ENCODE measurements around the gene SSX7. TPM values are rescaled to one million over a fixed set of nuclear protein-coding genes. Genes with fewer than 3 reads are reported as not detected.
"Not testable (repeated sequence)": the region's sequence is repeated elsewhere in the genome, so short reads cannot be mapped to it uniquely, and the experiment has no call there.

Gene SSX7, protein sequence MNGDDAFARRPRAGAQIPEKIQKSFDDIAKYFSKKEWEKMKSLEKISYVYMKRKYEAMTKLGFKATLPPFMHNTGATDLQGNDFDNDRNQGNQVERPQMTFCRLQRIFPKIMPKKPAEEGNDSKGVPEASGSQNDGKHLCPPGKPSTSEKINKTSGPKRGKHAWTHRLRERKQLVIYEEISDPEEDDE
- total RNA-seq: not detected

DNA sequence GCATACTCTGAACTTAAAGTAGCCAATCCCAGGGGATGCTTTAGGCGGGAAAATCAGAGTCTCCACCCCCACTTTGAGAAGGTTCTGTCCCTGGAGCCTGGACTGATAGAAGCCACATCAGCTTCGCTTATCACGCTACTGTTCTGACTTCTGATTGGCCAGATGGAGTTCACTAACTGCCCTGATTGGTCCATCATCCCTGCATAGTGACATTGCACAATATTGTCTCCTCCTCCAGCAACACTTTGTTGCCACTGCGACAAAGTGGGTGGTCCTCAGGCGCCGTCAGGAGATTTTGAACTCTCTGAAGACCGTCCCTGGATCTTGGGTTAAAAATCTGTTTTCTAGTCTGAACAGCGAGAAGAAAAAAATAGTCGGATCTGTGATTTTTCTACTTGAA is at the start of gene SSX7:
TSS of gene SSX7 (minus strand) at position 101 of the 400 bp plus-strand sequence. CDS start 1,428 bp downstream, outside the sequence.
- H3K4me3 ChIP-seq (replicated peaks in 1 of 3); intact Hi-C loops (cut with DNase I): not testable (repeated sequence)
- 90 to 93% methylated on average over 5 to 9 of the region's 9 CpGs for WGBS, 2 donors

GRCh38 chrX:52692034-52692433 is 37.3 kb upstream of the SSX7 start:
- H3K27ac ChIP-seq; DNase-seq; H3K27me3 ChIP-seq; H3K9me3 ChIP-seq; H3K4me3 ChIP-seq (replicated peaks in 1 of 3); H3K36me3 ChIP-seq; intact Hi-C loops (cut with DNase I); H3K4me1 ChIP-seq: not testable (repeated sequence)
- no CpG with 5 or more reads among the region's 4 CpGs for WGBS, 2 donors

More for the DNA sequence above, at the start of gene SSX7:
- H3K4me1 ChIP-seq, H3K9me3 ChIP-seq, H3K27ac ChIP-seq, DNase-seq, H3K27me3 ChIP-seq, H3K36me3 ChIP-seq: not testable (repeated sequence)

DNA sequence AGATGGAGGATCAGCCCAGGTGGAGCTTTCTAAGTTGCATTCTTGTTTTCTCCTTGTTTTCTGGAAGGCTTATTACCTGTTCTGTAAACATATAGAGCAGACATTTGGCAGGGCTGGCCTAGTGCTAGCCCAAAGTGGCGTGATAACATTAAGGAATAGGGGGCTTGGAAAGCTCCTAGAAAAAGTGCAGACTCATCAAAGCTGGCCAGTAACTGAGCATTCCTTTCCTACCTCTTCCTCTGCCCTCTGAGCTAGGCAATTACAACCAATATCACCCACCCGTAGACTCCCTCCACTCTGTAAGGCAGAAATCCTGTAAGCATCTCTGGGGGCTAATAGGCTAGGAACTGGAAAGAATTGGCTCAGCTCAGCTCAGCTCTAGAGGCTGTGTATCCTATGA is 7.5 kb upstream of the SSX7 start:
- H3K4me1 ChIP-seq; H3K9me3 ChIP-seq; H3K36me3 ChIP-seq; DNase-seq; H3K27ac ChIP-seq; H3K27me3 ChIP-seq; H3K4me3 ChIP-seq (replicated peaks in 1 of 3); intact Hi-C loops (cut with DNase I): not testable (repeated sequence)
- WGBS, 2 donors: 83 to 100% methylated on average over 2 of the region's 2 CpGs

DNA sequence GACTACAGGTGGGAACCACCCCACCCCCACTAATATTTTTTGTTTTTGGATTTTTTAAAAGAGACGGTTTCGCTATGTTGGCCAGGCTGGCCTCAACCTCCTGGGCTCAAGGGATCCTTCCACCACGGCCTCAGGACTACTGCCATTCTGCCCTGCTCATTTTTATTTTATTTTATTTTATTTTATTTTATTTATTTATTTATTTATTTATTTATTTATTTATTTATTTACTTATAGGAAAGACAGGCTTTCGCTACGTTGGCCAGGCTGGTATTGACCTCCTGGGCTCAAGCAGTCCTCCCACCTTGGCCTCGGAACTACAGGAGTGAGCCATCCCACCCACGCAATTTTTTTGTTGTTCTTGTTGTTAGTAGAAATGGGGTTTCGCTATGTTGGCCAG is 775 bp upstream of the SSX7 start:
- intact Hi-C loops (cut with DNase I); H3K4me1 ChIP-seq; DNase-seq; H3K27ac ChIP-seq; H3K36me3 ChIP-seq; H3K9me3 ChIP-seq; H3K4me3 ChIP-seq (replicated peaks in 1 of 3); H3K27me3 ChIP-seq: not testable (repeated sequence)
- WGBS, 2 donors: 96 to 98% methylated on average over 8 of the region's 8 CpGs

DNA sequence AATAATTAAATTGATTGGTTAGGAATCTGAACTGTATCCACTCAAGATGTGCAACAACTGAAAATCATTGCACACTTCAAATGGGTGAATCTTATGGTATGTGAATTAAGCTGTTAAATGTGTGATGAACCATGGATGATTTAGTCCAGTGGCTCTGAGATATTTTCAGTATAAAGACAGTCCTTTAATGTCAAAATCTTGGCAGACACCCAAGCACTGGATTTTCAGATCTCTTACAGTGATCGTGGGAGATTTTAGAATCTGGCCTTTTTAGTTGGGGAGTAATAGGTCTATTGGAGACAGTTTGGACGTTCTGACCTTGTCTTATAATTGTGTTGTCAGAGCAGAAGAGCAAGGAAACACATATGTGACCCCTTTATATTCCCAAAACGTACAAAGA is 4.0 kb downstream of the SSX7 start:
- intact Hi-C loops (cut with DNase I); H3K36me3 ChIP-seq; H3K9me3 ChIP-seq; H3K4me1 ChIP-seq; H3K4me3 ChIP-seq (replicated peaks in 1 of 3); H3K27me3 ChIP-seq: not testable (repeated sequence)
- peak; percentile 6 to 8 for DNase-seq
- peak overlapping the region in 2 of 3 donors; percentile 38 for H3K27ac ChIP-seq
- WGBS, 2 donors: 20 to 49% methylated on average over 3 of the region's 3 CpGs

DNA sequence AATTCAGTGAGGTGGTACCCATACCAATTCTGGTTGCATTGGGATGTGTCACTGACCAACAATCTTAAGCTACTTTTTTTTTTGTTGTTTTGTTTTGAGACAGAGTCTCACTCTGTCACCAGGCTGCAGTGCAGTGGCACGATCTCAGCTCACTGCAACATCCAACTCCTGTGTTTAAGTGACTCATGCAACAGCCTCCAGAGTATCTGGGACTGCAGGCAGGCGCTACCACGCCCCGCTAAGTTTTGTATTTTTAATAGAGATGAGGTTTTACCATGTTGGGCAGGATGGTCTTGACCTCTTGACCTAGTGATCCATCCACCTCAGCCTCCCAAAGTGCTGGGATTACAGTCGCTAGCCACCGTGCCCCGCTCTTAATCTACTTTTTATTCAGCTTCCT is 5.7 kb downstream of the SSX7 start:
- peak in 1 of 2 donors; percentile 1 for DNase-seq
- H3K4me3 ChIP-seq (replicated peaks in 1 of 3); H3K27ac ChIP-seq; H3K4me1 ChIP-seq; intact Hi-C loops (cut with DNase I); H3K36me3 ChIP-seq; H3K27me3 ChIP-seq; H3K9me3 ChIP-seq: not testable (repeated sequence)
- 89 to 95% methylated on average over 7 of the region's 7 CpGs for WGBS, 2 donors

- H3K27me3 ChIP-seq; intact Hi-C loops (cut with DNase I); H3K9me3 ChIP-seq; H3K36me3 ChIP-seq; H3K4me1 ChIP-seq; H3K4me3 ChIP-seq (replicated peaks in 1 of 3); H3K27ac ChIP-seq; DNase-seq: not testable (repeated sequence)
- 69 to 77% methylated on average over 3 of the region's 3 CpGs for WGBS, 2 donors
These were observed 26.2 kb downstream of the SSX7 start for GRCh38 chrX:52628483-52628882.

DNA sequence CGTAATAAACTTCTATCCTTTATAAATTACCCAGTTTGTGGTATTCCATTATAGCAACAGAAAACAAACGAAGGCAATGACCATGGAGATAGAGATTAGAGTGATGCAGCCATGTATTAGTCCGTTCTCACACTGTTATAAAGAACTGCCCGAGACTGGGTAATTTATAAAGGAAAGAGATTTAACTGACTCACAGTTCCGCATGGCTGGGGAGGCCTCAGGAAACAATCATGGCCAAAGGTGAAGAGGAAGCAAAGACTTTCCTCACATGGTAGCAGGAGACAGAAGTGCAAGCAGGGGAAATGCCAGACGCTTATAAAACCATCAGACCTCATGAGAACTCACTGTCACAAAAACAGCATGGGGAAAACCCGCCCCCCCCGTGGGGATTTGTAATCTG is 34.0 kb downstream of the SSX7 start:
- H3K36me3 ChIP-seq; intact Hi-C loops (cut with DNase I); H3K27ac ChIP-seq; H3K9me3 ChIP-seq; H3K27me3 ChIP-seq; H3K4me1 ChIP-seq; H3K4me3 ChIP-seq (replicated peaks in 1 of 3): not testable (repeated sequence)
- WGBS, 2 donors: 36 to 49% methylated on average over 8 of the region's 8 CpGs
- DNase-seq: peak; percentile 4 to 28

GRCh38 chrX:52608961-52609360 is 45.7 kb downstream of the SSX7 start:
- no peak overlapping the region for H3K4me3 ChIP-seq (replicated peaks in 1 of 3)
- no peak for TF ChIP-seq CTCF (IDR thresholded peaks at IDR 0.05)
- TF ChIP-seq POLR2A (IDR thresholded peaks at IDR 0.05): no peak
- H3K9me3 ChIP-seq: no peaks in the 10 kb centered on the region
- no peak for DNase-seq
- H3K27ac ChIP-seq: peak overlapping the region; percentile 15 to 60 (median 41)
- no peaks in the 10 kb centered on the region for H3K27me3 ChIP-seq
- intact Hi-C loops (cut with DNase I): no loop called here
- WGBS, 2 donors: 19 to 29% methylated on average over 1 of the region's 1 CpG
- no peaks in the 10 kb centered on the region for H3K36me3 ChIP-seq
- H3K4me1 ChIP-seq: no peaks in the 10 kb centered on the region

GRCh38 chrX:52603151-52603550 is 51.5 kb downstream of the SSX7 start:
- H3K27me3 ChIP-seq; H3K36me3 ChIP-seq; intact Hi-C loops (cut with DNase I); H3K9me3 ChIP-seq; DNase-seq; H3K27ac ChIP-seq; H3K4me1 ChIP-seq; H3K4me3 ChIP-seq (replicated peaks in 1 of 3): not testable (repeated sequence)
- 88 to 91% methylated on average over 6 to 8 of the region's 8 CpGs for WGBS, 2 donors
